ENCODE results near the gene DAP. TPM values are rescaled to one million over a fixed set of nuclear protein-coding genes. Genes with fewer than 3 reads are reported as not detected.

The DAP gene
- total RNA-seq, 1 experiment from 2014 or later = 114 TPM

DNA sequence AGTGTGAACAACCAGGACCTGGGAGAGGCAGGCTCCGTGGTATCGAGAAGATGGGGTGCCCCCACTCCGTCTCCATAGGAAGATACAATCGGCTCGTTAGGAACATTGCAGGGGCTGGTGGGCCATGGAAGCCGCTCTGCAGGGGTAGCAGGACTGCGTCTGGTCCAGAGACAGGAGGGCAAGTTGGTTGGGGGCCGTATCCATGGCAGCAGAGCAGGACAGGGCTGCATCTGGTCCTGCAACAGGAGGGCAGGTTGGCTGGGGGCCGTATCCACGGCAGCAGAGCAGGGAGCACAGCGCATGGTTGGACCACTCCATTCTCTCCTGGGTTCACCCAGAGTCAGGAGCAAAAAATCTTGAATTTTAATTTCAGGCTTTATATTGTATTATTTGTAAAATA, 99.0 kb downstream of the DAP start:
- Mint-ChIP-seq H3K9me3 (ENCODE audit: unreplicated experiment) (no peaks in the 10 kb centered on the region), H3K36me3 (ENCODE audit: insufficient read depth, unreplicated experiment) (no peaks in the 10 kb centered on the region), H3K4me1 (ENCODE audit: insufficient read depth, unreplicated experiment) (no peaks in the 10 kb centered on the region), H3K27ac (ENCODE audit: low read depth, unreplicated experiment) (no peak overlapping the region), H3K27me3 (ENCODE audit: insufficient read depth, unreplicated experiment) (no peaks in the 10 kb centered on the region), H3K4me3 (ENCODE audit: unreplicated experiment) (no peak overlapping the region)
- intact Hi-C loops (cut with micrococcal nuclease) = no loop called here
- no peak for DNase-seq (ENCODE audit: unreplicated experiment)
- CTCF ChIA-PET = no interaction called here
- POLR2A ChIA-PET = no interaction called here
- TF ChIP-seq, protein P1, sequence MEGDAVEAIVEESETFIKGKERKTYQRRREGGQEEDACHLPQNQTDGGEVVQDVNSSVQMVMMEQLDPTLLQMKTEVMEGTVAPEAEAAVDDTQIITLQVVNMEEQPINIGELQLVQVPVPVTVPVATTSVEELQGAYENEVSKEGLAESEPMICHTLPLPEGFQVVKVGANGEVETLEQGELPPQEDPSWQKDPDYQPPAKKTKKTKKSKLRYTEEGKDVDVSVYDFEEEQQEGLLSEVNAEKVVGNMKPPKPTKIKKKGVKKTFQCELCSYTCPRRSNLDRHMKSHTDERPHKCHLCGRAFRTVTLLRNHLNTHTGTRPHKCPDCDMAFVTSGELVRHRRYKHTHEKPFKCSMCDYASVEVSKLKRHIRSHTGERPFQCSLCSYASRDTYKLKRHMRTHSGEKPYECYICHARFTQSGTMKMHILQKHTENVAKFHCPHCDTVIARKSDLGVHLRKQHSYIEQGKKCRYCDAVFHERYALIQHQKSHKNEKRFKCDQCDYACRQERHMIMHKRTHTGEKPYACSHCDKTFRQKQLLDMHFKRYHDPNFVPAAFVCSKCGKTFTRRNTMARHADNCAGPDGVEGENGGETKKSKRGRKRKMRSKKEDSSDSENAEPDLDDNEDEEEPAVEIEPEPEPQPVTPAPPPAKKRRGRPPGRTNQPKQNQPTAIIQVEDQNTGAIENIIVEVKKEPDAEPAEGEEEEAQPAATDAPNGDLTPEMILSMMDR (IDR thresholded peaks at IDR 0.05; ENCODE audit: unreplicated experiment) = no peak
- BruUV-seq (replicated peaks) = no TSS peak

DNA sequence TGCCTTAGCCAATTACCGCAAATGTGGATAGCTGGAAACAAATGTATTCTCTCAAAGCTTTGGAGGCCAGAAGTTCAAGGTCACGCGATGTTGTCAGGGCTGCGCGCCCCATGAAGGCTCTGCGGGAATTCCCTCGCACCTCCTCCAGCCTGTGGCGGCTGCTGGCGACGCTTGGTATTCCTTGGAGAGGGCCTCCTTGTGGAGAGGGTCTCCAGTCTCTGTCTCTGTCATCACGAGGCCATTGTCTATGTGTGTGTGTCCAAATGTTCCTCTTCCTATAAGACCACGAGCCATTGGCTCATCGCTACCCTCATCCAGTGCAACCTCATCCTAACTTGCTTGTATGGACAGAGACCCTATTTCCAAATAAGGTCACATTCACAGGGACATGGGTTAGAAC, 99.6 kb downstream of the DAP start:
- no peaks in the 10 kb centered on the region for H3K36me3 Mint-ChIP-seq (ENCODE audit: insufficient read depth, unreplicated experiment)
- POLR2A ChIA-PET = no interaction called here
- H3K27ac Mint-ChIP-seq (ENCODE audit: low read depth, unreplicated experiment) = no peak overlapping the region
- intact Hi-C loops (cut with micrococcal nuclease) = no loop called here
- TF ChIP-seq, protein P1 (IDR thresholded peaks at IDR 0.05; ENCODE audit: unreplicated experiment) = no peak
- H3K9me3 Mint-ChIP-seq (ENCODE audit: unreplicated experiment) = no peaks in the 10 kb centered on the region
- CTCF ChIA-PET = no interaction called here
- no peaks in the 10 kb centered on the region for H3K4me1 Mint-ChIP-seq (ENCODE audit: insufficient read depth, unreplicated experiment)
- no peak overlapping the region for H3K4me3 Mint-ChIP-seq (ENCODE audit: unreplicated experiment)
- H3K27me3 Mint-ChIP-seq (ENCODE audit: insufficient read depth, unreplicated experiment) = no peaks in the 10 kb centered on the region
- DNase-seq (ENCODE audit: unreplicated experiment) = no peak
- no TSS peak for BruUV-seq (replicated peaks)

DNA sequence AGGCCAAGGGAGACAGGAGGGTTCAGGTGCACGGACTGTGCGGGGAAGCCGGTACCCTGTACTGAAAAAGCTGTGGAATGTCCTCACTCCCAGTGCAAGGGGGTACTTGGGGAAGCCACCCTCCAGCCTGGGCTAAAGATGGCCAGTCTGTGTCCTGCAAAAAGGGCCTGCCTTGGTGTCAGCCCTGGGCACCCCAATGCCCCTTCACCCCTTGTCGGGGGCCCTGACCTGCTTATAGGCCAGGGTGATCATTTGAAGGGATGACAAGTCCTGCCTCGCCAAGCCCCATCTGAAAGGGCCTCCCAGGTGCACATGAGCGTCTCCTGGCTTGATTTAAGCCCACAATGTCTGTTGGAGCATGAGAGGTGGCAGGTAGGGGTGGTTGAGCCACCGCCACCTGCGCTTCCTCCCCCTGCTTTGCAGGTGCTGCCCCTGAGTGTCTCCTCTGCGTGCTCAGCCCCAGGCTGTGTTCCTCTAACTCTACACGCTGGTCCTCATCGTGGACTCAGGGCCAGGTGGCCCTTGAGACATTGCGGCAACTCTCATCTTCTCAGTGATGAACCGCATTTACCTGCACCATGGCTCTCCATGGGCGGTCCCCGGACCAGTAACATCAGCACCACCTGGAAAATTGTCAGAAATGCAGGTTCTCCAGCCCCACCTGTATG, 100.2 kb downstream of the DAP start:
- Mint-ChIP-seq H3K27ac (ENCODE audit: low read depth, unreplicated experiment) (no peak overlapping the region), H3K27me3 (ENCODE audit: insufficient read depth, unreplicated experiment) (no peaks in the 10 kb centered on the region), H3K4me3 (ENCODE audit: unreplicated experiment) (no peak overlapping the region), H3K4me1 (ENCODE audit: insufficient read depth, unreplicated experiment) (no peaks in the 10 kb centered on the region), H3K9me3 (ENCODE audit: unreplicated experiment) (no peaks in the 10 kb centered on the region), H3K36me3 (ENCODE audit: insufficient read depth, unreplicated experiment) (no peaks in the 10 kb centered on the region)
- BruUV-seq (replicated peaks) = no TSS peak
- intact Hi-C loops (cut with micrococcal nuclease) = no loop called here
- CTCF ChIA-PET = no interaction called here
- TF ChIP-seq, protein P1 (IDR thresholded peaks at IDR 0.05; ENCODE audit: unreplicated experiment) = no peak
- POLR2A ChIA-PET = no interaction called here
- DNase-seq (ENCODE audit: unreplicated experiment) = no peak

DNA sequence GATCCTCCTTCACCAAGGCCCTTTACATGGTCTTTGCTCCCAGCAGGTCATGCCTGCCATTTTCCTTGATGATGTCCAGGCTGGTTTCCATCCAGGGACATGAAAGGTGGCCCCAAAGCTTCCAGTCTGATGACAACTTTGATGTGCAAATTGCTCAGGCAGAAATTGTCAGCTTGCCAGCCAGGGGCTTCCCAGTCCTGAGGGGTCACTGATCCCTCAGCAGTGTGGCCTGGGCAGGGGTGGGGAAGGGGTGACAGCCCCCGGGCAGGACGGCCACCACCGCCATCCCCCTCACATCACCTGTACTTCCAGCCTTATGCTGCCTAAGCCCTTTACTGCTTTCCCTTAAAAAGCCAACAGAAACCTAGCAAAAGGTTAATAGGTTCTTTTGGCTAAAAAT, 100.9 kb downstream of the DAP start:
- no TSS peak for BruUV-seq (replicated peaks)
- no peak overlapping the region for H3K4me3 Mint-ChIP-seq (ENCODE audit: unreplicated experiment)
- CTCF ChIA-PET = no interaction called here

More for the DNA sequence above, 100.9 kb downstream of the DAP start:
- DNase-seq (ENCODE audit: unreplicated experiment) = no peak
- POLR2A ChIA-PET = no interaction called here
- Mint-ChIP-seq H3K4me1 (ENCODE audit: insufficient read depth, unreplicated experiment) (no peaks in the 10 kb centered on the region), H3K36me3 (ENCODE audit: insufficient read depth, unreplicated experiment) (no peaks in the 10 kb centered on the region), H3K9me3 (ENCODE audit: unreplicated experiment) (no peaks in the 10 kb centered on the region), H3K27ac (ENCODE audit: low read depth, unreplicated experiment) (no peak overlapping the region), H3K27me3 (ENCODE audit: insufficient read depth, unreplicated experiment) (no peaks in the 10 kb centered on the region)
- TF ChIP-seq, protein P1 (IDR thresholded peaks at IDR 0.05; ENCODE audit: unreplicated experiment) = no peak
- intact Hi-C loops (cut with micrococcal nuclease) = no loop called here
